Sigmoid colon (tissue), 4 donors: ENCODE data around the gene GRHL1.

Experiments
- POLR2A ChIP-seq, 2 donors: fragments of 450-650 bp; IDR thresholded peaks; one replicate each; pipeline ENCODE4 v1.6.1; 2016; ENCODE audit warnings: antibody characterized with exemption in 2 of 2, mild to moderate bottlenecking in 2 of 2, moderate library complexity in 2 of 2
- POLR2AphosphoS5 ChIP-seq, 4 donors: sonication (generic); formaldehyde crosslinking; IDR thresholded peaks; one replicate each; pipeline ENCODE4 v1.6.1; 2017; ENCODE audit warnings: antibody characterized with exemption in 4 of 4
- TF ChIP-seq, protein P1 (sequence below), 4 experiments: fragments of 450-650 bp in 3 of 4; fragments of 200-600 bp in 1 of 4; IDR thresholded peaks; one replicate each; pipeline ENCODE4 v1.5.1; 2016 to 2019; ENCODE audit warnings: antibody characterized with exemption in 4 of 4, mild to moderate bottlenecking in 3 of 4, moderate library complexity in 2 of 4

DNA sequence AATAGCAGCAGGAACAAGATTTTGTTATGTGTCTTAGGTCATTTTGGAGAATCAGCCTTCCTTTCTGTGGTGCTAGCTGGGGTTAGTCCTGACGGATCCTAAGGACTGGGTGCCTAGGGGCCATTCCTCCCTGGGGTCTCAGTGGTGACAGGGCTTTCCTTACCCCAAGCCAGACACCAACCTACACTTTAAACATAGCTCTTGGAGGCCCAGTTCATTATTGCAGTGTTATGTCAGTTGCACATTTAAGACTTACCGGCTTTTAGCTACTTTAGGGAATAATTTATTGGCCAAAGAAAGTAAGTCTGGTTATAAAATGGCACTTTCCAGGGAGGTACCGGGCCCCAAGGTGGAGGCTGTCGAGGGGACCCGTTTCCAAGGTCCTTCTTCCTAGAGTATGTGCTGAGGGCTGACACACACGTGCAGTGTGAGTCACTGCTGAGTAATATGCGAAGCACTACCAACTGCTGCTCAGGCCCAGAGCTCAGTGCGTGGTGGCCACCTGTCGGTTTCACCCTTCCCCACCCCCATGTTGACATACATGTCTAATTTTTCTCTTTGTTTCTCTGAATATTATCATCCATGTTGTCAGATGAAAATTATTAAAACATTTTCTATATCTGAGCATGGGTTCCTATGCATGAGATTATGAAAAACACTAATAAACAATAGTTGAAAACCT is 37.0 kb upstream of the GRHL1 start:
- TF ChIP-seq, protein P1, sequence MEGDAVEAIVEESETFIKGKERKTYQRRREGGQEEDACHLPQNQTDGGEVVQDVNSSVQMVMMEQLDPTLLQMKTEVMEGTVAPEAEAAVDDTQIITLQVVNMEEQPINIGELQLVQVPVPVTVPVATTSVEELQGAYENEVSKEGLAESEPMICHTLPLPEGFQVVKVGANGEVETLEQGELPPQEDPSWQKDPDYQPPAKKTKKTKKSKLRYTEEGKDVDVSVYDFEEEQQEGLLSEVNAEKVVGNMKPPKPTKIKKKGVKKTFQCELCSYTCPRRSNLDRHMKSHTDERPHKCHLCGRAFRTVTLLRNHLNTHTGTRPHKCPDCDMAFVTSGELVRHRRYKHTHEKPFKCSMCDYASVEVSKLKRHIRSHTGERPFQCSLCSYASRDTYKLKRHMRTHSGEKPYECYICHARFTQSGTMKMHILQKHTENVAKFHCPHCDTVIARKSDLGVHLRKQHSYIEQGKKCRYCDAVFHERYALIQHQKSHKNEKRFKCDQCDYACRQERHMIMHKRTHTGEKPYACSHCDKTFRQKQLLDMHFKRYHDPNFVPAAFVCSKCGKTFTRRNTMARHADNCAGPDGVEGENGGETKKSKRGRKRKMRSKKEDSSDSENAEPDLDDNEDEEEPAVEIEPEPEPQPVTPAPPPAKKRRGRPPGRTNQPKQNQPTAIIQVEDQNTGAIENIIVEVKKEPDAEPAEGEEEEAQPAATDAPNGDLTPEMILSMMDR (IDR thresholded peaks at IDR 0.05) = no peak
- TF ChIP-seq POLR2A (IDR thresholded peaks at IDR 0.05) = no peak
- TF ChIP-seq POLR2AphosphoS5 (IDR thresholded peaks at IDR 0.05) = no peak
